OCI-LY3 (cell line): Measurements from ENCODE around the gene PROSER3.

ENCODE experiments used
- EZH2phosphoT487 ChIP-seq: fragments of 200-600 bp; shearing (Covaris generic); IDR thresholded peaks from 2 replicates; pipeline ENCODE4 v1.6.1; 2018; ENCODE audit warnings: antibody characterized with exemption, mixed run types, low read depth
- TF ChIP-seq, protein P1 (sequence below): fragments of 200-600, 300-600 bp; sonication (generic); IDR thresholded peaks from 2 replicates; pipeline ENCODE4 v1.5.1; 2014; ENCODE audit warnings: antibody characterized with exemption, low read length, low read depth

GRCh38 chr19:35715355-35715809 is 42.6 kb upstream of the PROSER3 start:
- TF ChIP-seq, protein P1, sequence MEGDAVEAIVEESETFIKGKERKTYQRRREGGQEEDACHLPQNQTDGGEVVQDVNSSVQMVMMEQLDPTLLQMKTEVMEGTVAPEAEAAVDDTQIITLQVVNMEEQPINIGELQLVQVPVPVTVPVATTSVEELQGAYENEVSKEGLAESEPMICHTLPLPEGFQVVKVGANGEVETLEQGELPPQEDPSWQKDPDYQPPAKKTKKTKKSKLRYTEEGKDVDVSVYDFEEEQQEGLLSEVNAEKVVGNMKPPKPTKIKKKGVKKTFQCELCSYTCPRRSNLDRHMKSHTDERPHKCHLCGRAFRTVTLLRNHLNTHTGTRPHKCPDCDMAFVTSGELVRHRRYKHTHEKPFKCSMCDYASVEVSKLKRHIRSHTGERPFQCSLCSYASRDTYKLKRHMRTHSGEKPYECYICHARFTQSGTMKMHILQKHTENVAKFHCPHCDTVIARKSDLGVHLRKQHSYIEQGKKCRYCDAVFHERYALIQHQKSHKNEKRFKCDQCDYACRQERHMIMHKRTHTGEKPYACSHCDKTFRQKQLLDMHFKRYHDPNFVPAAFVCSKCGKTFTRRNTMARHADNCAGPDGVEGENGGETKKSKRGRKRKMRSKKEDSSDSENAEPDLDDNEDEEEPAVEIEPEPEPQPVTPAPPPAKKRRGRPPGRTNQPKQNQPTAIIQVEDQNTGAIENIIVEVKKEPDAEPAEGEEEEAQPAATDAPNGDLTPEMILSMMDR, result no peak
- no peak for TF ChIP-seq EZH2phosphoT487
